Measurements from ENCODE around the gene POGZ.

DNA sequence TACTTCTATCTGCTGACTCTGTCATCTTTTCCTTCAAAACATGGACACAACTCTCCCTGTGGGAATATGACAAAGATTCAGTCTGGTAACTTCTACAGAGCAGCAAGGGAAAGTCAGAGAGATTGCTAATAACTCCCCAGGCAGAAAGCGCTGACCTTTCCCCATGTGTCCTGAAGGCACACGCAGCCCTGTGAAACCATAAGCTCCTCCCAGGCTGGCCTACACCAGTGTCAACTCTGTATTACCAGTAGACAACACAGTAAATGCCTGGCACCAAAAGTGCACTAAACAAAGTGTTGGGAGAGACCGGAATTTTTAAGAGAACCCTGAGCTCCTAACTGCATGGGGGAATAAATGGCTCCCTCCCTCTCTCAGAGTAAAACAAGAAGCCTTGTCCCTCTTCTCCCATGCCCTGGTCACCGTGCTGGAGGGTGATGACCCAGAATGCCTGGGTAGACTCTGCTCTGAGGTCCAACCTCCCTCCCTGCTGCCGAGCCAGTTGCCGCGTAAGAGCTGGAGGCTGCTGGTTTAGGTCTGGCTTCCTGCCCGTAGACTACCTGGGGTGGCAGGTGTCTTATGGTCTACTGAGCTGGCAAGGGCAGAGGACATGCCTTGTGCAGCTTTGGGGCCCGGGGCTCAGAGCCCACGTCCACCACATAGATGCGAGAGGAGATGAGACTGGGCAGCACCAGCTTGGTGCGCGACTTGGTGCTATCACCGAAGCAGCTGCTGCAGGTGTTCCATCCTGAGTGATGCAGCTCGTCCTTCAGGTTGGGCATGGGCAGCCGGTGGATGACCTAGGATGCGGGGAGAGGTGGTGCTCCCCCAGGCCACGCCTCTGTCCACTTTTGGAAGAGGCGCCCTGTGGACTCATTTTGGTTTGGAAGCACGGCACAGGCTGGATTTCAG, 90.6 kb downstream of the POGZ start:
- TF ChIP-seq CTCF (IDR thresholded peaks at IDR 0.05; ENCODE audit: borderline replicate concordance, extremely low read depth, low read length, poor library complexity, severe bottlenecking), result no peak
- no peak for TF ChIP-seq EZH2 (IDR thresholded peaks at IDR 0.05; ENCODE audit: borderline replicate concordance, low read depth, low read length, severe bottlenecking)

All from DND-41 (cell line).